GDM1 (cell line): ENCODE measurements around the gene AGBL4.
"Not testable (repeated sequence)": the region's sequence is repeated elsewhere in the genome, so short reads cannot be mapped to it uniquely, and the experiment has no call there.

Experiments
- DNase-seq: peaks from one replicate; lab custom pipeline; 2025; lab: John Stamatoyannopoulos, UW

Gene AGBL4

GRCh38 chr1:49435291-49435690 is 588.5 kb downstream of the AGBL4 start:
- no peak for DNase-seq

GRCh38 chr1:49424782-49425181 is 599.0 kb downstream of the AGBL4 start:
- no peak for DNase-seq

GRCh38 chr1:49416758-49417157 is 607.0 kb downstream of the AGBL4 start:
- no peak for DNase-seq

GRCh38 chr1:49408346-49408745 is 615.4 kb downstream of the AGBL4 start:
- DNase-seq: no peak

GRCh38 chr1:49397086-49397485 is 626.7 kb downstream of the AGBL4 start:
- DNase-seq: no peak

- no peak for DNase-seq
Measured at GRCh38 chr1:49394200-49394599, 629.6 kb downstream of the AGBL4 start.

GRCh38 chr1:49389699-49390098 is 634.1 kb downstream of the AGBL4 start:
- no peak for DNase-seq

GRCh38 chr1:49364676-49365075 is 659.1 kb downstream of the AGBL4 start:
- no peak for DNase-seq

GRCh38 chr1:49363628-49364027 is 660.1 kb downstream of the AGBL4 start:
- no peak for DNase-seq

GRCh38 chr1:49358036-49358435 is 665.7 kb downstream of the AGBL4 start:
- DNase-seq: no peak

- DNase-seq: no peak
Measured at GRCh38 chr1:49356594-49356993, 667.2 kb downstream of the AGBL4 start.

- no peak for DNase-seq
Measured at GRCh38 chr1:49351768-49352167, 672.0 kb downstream of the AGBL4 start.

- no peak for DNase-seq
Measured at GRCh38 chr1:49346767-49347349, 676.9 kb downstream of the AGBL4 start.

GRCh38 chr1:49340576-49340975 is 683.2 kb downstream of the AGBL4 start:
- DNase-seq: no peak

GRCh38 chr1:49339043-49339442 is 684.7 kb downstream of the AGBL4 start:
- DNase-seq: no peak

- DNase-seq: no peak
Measured at GRCh38 chr1:49337251-49337650, 686.5 kb downstream of the AGBL4 start.

GRCh38 chr1:49333906-49334305 is 689.8 kb downstream of the AGBL4 start:
- DNase-seq: no peak

- DNase-seq: no peak
Measured at GRCh38 chr1:49331066-49331852, 692.5 kb downstream of the AGBL4 start.

- DNase-seq: no peak
Measured at GRCh38 chr1:49323925-49324540, 699.7 kb downstream of the AGBL4 start.

GRCh38 chr1:49320493-49320892 is 703.3 kb downstream of the AGBL4 start:
- DNase-seq: not testable (repeated sequence)

- DNase-seq: no peak
Measured at GRCh38 chr1:49319426-49319963, 704.3 kb downstream of the AGBL4 start.

- DNase-seq: no peak
Measured at GRCh38 chr1:49318218-49318617, 705.5 kb downstream of the AGBL4 start.

GRCh38 chr1:49307457-49307856 is 716.3 kb downstream of the AGBL4 start:
- DNase-seq: no peak
